Measurements from ENCODE around the gene DYNC1H1.

DYNC1H1 gene

GRCh38 chr14:102105369-102105768 is 141.0 kb downstream of the DYNC1H1 start:
- no peak overlapping the region for H3K4me3 ChIP-seq (replicated peaks; ENCODE audit: low read depth, low read length)
- TF ChIP-seq CTCF (IDR thresholded peaks at IDR 0.05; ENCODE audit: low read length, missing control alignments) = no peak
- no peak for DNase-seq (ENCODE audit: low read depth)

Measured in fibroblast of pulmonary artery (primary cell).